Thyroid gland (tissue), 4 donors: Measurements from ENCODE around the gene SMIM41.

Experiments used
- POLR2A ChIP-seq, 2 donors: fragments of 450-650 bp; IDR thresholded peaks; one replicate each; pipeline ENCODE4 v1.6.1; 2017; ENCODE audit warnings: antibody characterized with exemption in 2 of 2, mild to moderate bottlenecking in 2 of 2, moderate library complexity in 1 of 2
- TF ChIP-seq, protein P1 (sequence below), 6 experiments: fragments of 200-600 bp in 3 of 6; fragments of 450-650 bp in 3 of 6; sonication (generic) in 3 of 6; IDR thresholded peaks; one replicate each; pipeline ENCODE4 v1.5.1; 2016 to 2019; ENCODE audit warnings: antibody characterized with exemption in 6 of 6, mild to moderate bottlenecking in 2 of 6, inconsistent platforms in 1 of 6, moderate library complexity in 1 of 6

DNA sequence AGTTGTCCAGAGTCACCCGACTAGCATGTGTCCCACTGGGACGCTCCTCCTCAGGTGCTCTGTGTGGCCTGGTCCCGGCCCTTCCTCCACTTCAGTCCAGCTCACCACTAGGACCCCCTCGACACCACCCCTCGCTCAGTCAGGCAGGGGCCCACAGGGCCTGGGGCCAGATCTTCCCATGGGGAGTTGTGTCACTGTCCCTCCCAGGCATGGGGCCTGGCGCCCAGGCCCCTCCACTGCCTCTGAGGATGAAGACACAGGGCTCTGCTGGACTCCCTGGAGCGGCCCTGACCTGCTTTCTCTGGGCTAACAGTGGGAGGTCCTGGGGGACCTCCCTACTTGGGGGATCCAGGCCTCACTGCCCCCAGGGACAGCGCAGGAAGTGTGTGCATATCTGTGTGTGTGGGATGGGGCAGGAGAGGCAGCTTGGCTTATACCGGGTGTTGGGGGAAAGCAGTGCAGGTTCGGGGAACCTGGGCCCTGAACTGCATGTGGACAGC is 68.5 kb downstream of the SMIM41 start:
- no peak for TF ChIP-seq POLR2A (IDR thresholded peaks at IDR 0.05)
- TF ChIP-seq, protein P1, sequence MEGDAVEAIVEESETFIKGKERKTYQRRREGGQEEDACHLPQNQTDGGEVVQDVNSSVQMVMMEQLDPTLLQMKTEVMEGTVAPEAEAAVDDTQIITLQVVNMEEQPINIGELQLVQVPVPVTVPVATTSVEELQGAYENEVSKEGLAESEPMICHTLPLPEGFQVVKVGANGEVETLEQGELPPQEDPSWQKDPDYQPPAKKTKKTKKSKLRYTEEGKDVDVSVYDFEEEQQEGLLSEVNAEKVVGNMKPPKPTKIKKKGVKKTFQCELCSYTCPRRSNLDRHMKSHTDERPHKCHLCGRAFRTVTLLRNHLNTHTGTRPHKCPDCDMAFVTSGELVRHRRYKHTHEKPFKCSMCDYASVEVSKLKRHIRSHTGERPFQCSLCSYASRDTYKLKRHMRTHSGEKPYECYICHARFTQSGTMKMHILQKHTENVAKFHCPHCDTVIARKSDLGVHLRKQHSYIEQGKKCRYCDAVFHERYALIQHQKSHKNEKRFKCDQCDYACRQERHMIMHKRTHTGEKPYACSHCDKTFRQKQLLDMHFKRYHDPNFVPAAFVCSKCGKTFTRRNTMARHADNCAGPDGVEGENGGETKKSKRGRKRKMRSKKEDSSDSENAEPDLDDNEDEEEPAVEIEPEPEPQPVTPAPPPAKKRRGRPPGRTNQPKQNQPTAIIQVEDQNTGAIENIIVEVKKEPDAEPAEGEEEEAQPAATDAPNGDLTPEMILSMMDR (IDR thresholded peaks at IDR 0.05): no peak
